H9 (cell line): ENCODE data around the gene HS6ST3. TPM values are rescaled to one million over a fixed set of nuclear protein-coding genes. Genes with fewer than 3 reads are reported as not detected.

Experiments
- DNase-seq: peaks from one replicate; pipeline ENCODE4 v3.0.0-alpha.2; 2017
- H2AFZ ChIP-seq: one replicate; pipeline ENCODE4 v1.6.1; 2013; ENCODE audit warnings: mild to moderate bottlenecking, low read length, control low read depth, moderate library complexity
- H2AK5ac ChIP-seq: 2 replicates; pipeline ENCODE4 v1.6.1; 2013; ENCODE audit warnings: low read length, control low read depth, mixed read lengths; ENCODE audit not compliant: insufficient read length
- H2BK120ac ChIP-seq: one replicate; pipeline ENCODE4 v1.6.1; 2013; ENCODE audit warnings: low read depth, mild to moderate bottlenecking, low read length, control low read depth, inconsistent platforms; ENCODE audit not compliant: poor library complexity, severe bottlenecking
- H2BK12ac ChIP-seq: 2 replicates; pipeline ENCODE4 v1.6.1; 2013; ENCODE audit warnings: low read length, control low read depth, mixed read lengths, low read depth; ENCODE audit not compliant: insufficient read length
- H2BK15ac ChIP-seq: 2 replicates; pipeline ENCODE4 v1.6.1; 2013; ENCODE audit warnings: low read depth, low read length, control low read depth
- H2BK20ac ChIP-seq: one replicate; pipeline ENCODE4 v1.6.1; 2013; ENCODE audit warnings: low read depth, mild to moderate bottlenecking, low read length, control low read depth, inconsistent platforms; ENCODE audit not compliant: poor library complexity, severe bottlenecking
- H2BK5ac ChIP-seq: 2 replicates; pipeline ENCODE4 v1.6.1; 2013; ENCODE audit warnings: low read length, control low read depth, mixed read lengths; ENCODE audit not compliant: insufficient read length
- H3K14ac ChIP-seq: 2 replicates; pipeline ENCODE4 v1.6.1; 2013; ENCODE audit warnings: low read length, control low read depth; ENCODE audit not compliant: insufficient read depth
- H3K18ac ChIP-seq: 2 replicates; pipeline ENCODE4 v1.6.1; 2013; ENCODE audit warnings: low read depth, mild to moderate bottlenecking, mixed read lengths, low read length, control low read depth; ENCODE audit not compliant: insufficient read length
- H3K23ac ChIP-seq: 2 replicates; pipeline ENCODE4 v1.6.1; 2013; ENCODE audit warnings: low read length, control low read depth, mixed read lengths, low read depth; ENCODE audit not compliant: insufficient read length
- H3K23me2 ChIP-seq: 2 replicates; pipeline ENCODE4 v1.6.1; 2013; ENCODE audit warnings: low read depth, mild to moderate bottlenecking, mixed read lengths, low read length, control low read depth; ENCODE audit not compliant: insufficient read length, poor library complexity, severe bottlenecking
- H3K27ac ChIP-seq: 2 replicates; pipeline ENCODE4 v1.5.1; 2013; ENCODE audit warnings: low read length, control low read depth, mixed read lengths, low read depth; ENCODE audit not compliant: insufficient read length
- H3K27me3 ChIP-seq: 2 replicates; pipeline ENCODE4 v1.6.1; 2013; ENCODE audit warnings: low read length, control low read depth, inconsistent platforms; ENCODE audit not compliant: insufficient read depth
- H3K4ac ChIP-seq: 2 replicates; pipeline ENCODE4 v1.6.1; 2013; ENCODE audit warnings: low read depth, mild to moderate bottlenecking, control low read depth, inconsistent platforms, low read length, moderate library complexity
- H3K4me1 ChIP-seq: 2 replicates; pipeline ENCODE4 v1.6.1; 2013; ENCODE audit warnings: low read length, control low read depth, inconsistent platforms; ENCODE audit not compliant: insufficient read depth
- H3K4me2 ChIP-seq: 2 replicates; pipeline ENCODE4 v1.6.1; 2013; ENCODE audit warnings: low read length, control low read depth, mixed read lengths; ENCODE audit not compliant: insufficient read length, insufficient read depth
- H3K56ac ChIP-seq: 2 replicates; pipeline ENCODE4 v1.6.1; 2013; ENCODE audit warnings: low read depth, mild to moderate bottlenecking, mixed read lengths, low read length, control low read depth; ENCODE audit not compliant: insufficient read length
- H3K79me1 ChIP-seq: 2 replicates; pipeline ENCODE4 v1.6.1; 2013; ENCODE audit warnings: low read depth, mild to moderate bottlenecking, moderate library complexity, low read length, control low read depth, inconsistent platforms; ENCODE audit not compliant: insufficient read depth, poor library complexity, severe bottlenecking
- H3K79me2 ChIP-seq: 2 replicates; pipeline ENCODE4 v1.6.1; 2013; ENCODE audit warnings: low read length, control low read depth, inconsistent platforms; ENCODE audit not compliant: insufficient read depth
- H3K9ac ChIP-seq: 2 replicates; pipeline ENCODE4 v1.6.1; 2013; ENCODE audit warnings: low read length, control low read depth, mixed read lengths; ENCODE audit not compliant: insufficient read length; ENCODE audit errors: extremely low read depth
- H3K9me3 ChIP-seq: one replicate; pipeline ENCODE4 v1.6.1; 2013; ENCODE audit warnings: low read depth, low read length, inconsistent platforms; ENCODE audit not compliant: control insufficient read depth
- H3T11ph ChIP-seq: one replicate; pipeline ENCODE4 v1.6.1; 2013; ENCODE audit warnings: mild to moderate bottlenecking, low read length, control low read depth, inconsistent platforms
- H4K20me1 ChIP-seq: one replicate; pipeline ENCODE4 v1.6.1; 2013; ENCODE audit not compliant: control insufficient read depth, insufficient read length, insufficient read depth
- H4K5ac ChIP-seq: 2 replicates; pipeline ENCODE4 v1.6.1; 2013; ENCODE audit warnings: low read depth, mild to moderate bottlenecking, mixed read lengths, low read length, control low read depth; ENCODE audit not compliant: insufficient read length
- H4K8ac ChIP-seq: replicated peaks from 2 replicates; pipeline ENCODE4 v1.6.1; 2013; ENCODE audit warnings: low read length, control low read depth, mixed read lengths, low read depth; ENCODE audit not compliant: insufficient read length
- H4K91ac ChIP-seq: 2 replicates; pipeline ENCODE4 v1.6.1; 2013; ENCODE audit warnings: low read depth, mild to moderate bottlenecking, moderate library complexity, mixed read lengths, low read length, control low read depth; ENCODE audit not compliant: insufficient read length
- H3K27ac Mint-ChIP-seq, 3 experiments: 2 replicates in 2 of 3; 3 replicates in 1 of 3; pipeline ENCODE4 v1.8.0; 2020 to 2021; ENCODE audit warnings: mixed read lengths in 3 of 3, mild to moderate bottlenecking in 1 of 3, moderate library complexity in 1 of 3
- H3K27me3 Mint-ChIP-seq: 2 replicates; pipeline ENCODE4 v1.8.0; 2021; ENCODE audit warnings: low read depth, mild to moderate bottlenecking, moderate library complexity, mixed read lengths
- H3K36me3 Mint-ChIP-seq, 3 experiments: 2 replicates in 2 of 3; 3 replicates in 1 of 3; pipeline ENCODE4 v1.8.0; 2020 to 2021; ENCODE audit warnings: low read depth in 3 of 3, mixed read lengths in 3 of 3; ENCODE audit not compliant: insufficient read depth in 1 of 3
- H3K4me1 Mint-ChIP-seq, 2 experiments: 2 replicates each; pipeline ENCODE4 v1.8.0; 2020; ENCODE audit warnings: mixed read lengths in 2 of 2
- H3K4me3 Mint-ChIP-seq, 2 experiments: 2 replicates in 1 of 2; 3 replicates in 1 of 2; pipeline ENCODE4 v1.8.0; 2020 to 2021; ENCODE audit warnings: mild to moderate bottlenecking in 2 of 2, mixed read lengths in 2 of 2, moderate library complexity in 1 of 2
- H3K9me3 Mint-ChIP-seq, 2 experiments: 2 replicates in 1 of 2; 3 replicates in 1 of 2; pipeline ENCODE4 v1.8.0; 2020; ENCODE audit warnings: mild to moderate bottlenecking in 2 of 2, mixed read lengths in 2 of 2, moderate library complexity in 1 of 2
- WGBS: extraction: QIAGEN DNeasy Blood & Tissue Kit; methylation state at CpG from one replicate; pipeline ENCODE4 v1.1.7; 2013; ENCODE audit warnings: missing lambda C conversion rate, low lambda C conversion rate, mixed read lengths; ENCODE audit not compliant: insufficient read length; ENCODE audit errors: extremely low coverage; 5-methylcytosine and 5-hydroxymethylcytosine counted together
- total RNA-seq: library from RNA; stranded (reverse); gene quantifications from 2 replicates; pipeline ENCODE4 v1.2.1, GENCODE V29; 2021
- TF ChIP-seq, protein P1 (sequence below): fragments of 200-600 bp; sonication (generic); conservative IDR thresholded peaks from 3 replicates; pipeline ENCODE4 v1.8.0; 2021; ENCODE audit warnings: antibody characterized with exemption, mild to moderate bottlenecking

HS6ST3 gene
- total RNA-seq, 1 experiment from 2014 or later = 0.44 TPM

GRCh38 chr13:96346921-96347320, 257.0 kb downstream of the HS6ST3 start:
- Histone ChIP-seq H3K14ac (no peak overlapping the region), H2BK12ac (no peak overlapping the region), H2AK5ac (no peak overlapping the region), H3K4me2 (no peak overlapping the region), H3K23me2 (no peaks in the 10 kb centered on the region), H3K79me2 (no peaks in the 10 kb centered on the region), H3K56ac (no peak overlapping the region), H3K4me1 (no peaks in the 10 kb centered on the region), H2BK120ac (no peak overlapping the region), H3K18ac (no peak overlapping the region), H2BK20ac (no peak overlapping the region), H3K9ac (no peak overlapping the region), H3K23ac (no peak overlapping the region), H3K27ac (no peak overlapping the region), H3K27me3 (no peaks in the 10 kb centered on the region), H2AFZ (no peak overlapping the region), H3K9me3 (no peaks in the 10 kb centered on the region), H2BK5ac (no peak overlapping the region), H3T11ph (no peak overlapping the region), H4K5ac (no peak overlapping the region), H4K20me1 (no peaks in the 10 kb centered on the region), H2BK15ac (no peak overlapping the region), H4K8ac (no peak overlapping the region), H3K79me1 (no peaks in the 10 kb centered on the region), H3K4ac (no peak overlapping the region), H4K91ac (no peak overlapping the region)
- Mint-ChIP-seq H3K4me1 (no peaks in the 10 kb centered on the region; a peak in 1 of 4 replicates), H3K4me3 (no peak overlapping the region), H3K27ac (no peak overlapping the region), H3K36me3 (no peaks in the 10 kb centered on the region), H3K9me3 (no peaks in the 10 kb centered on the region), H3K27me3 (no peaks in the 10 kb centered on the region)
- TF ChIP-seq, protein P1, sequence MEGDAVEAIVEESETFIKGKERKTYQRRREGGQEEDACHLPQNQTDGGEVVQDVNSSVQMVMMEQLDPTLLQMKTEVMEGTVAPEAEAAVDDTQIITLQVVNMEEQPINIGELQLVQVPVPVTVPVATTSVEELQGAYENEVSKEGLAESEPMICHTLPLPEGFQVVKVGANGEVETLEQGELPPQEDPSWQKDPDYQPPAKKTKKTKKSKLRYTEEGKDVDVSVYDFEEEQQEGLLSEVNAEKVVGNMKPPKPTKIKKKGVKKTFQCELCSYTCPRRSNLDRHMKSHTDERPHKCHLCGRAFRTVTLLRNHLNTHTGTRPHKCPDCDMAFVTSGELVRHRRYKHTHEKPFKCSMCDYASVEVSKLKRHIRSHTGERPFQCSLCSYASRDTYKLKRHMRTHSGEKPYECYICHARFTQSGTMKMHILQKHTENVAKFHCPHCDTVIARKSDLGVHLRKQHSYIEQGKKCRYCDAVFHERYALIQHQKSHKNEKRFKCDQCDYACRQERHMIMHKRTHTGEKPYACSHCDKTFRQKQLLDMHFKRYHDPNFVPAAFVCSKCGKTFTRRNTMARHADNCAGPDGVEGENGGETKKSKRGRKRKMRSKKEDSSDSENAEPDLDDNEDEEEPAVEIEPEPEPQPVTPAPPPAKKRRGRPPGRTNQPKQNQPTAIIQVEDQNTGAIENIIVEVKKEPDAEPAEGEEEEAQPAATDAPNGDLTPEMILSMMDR = no peak
- WGBS = no CpG with 5 or more reads among the region's 4 CpGs
- no peak for DNase-seq
